CD14-positive monocyte (primary cell): ENCODE data around the gene IL1B. TPM values are rescaled to one million over a fixed set of nuclear protein-coding genes. Genes with fewer than 3 reads are reported as not detected.
A peak's percentile ranks its signal among the peaks of the same experiment; 100 is the strongest.

ENCODE experiments used
- DNase-seq, 3 donors: peaks; one replicate each; pipeline ENCODE4 v3.0.0-alpha.2; 2011 to 2022
- H2AFZ ChIP-seq: 2 replicates; pipeline ENCODE4 v1.6.0; 2012; ENCODE audit warnings: mild to moderate bottlenecking, low read depth, low read length, inconsistent platforms; ENCODE audit not compliant: insufficient read depth, poor library complexity, severe bottlenecking
- H3K27ac ChIP-seq, 2 donors: 1 replicate in 1 of 2; 2 replicates in 1 of 2; pipeline ENCODE4 v1.5.1; 2012 to 2013; ENCODE audit warnings: low read length in 2 of 2, control low read depth in 1 of 2, inconsistent platforms in 1 of 2, low read depth in 1 of 2, mild to moderate bottlenecking in 1 of 2
- H3K27me3 ChIP-seq, 2 donors: one replicate each; pipeline versions ENCODE4 v1.6.0 to v1.6.1; 2011 to 2013; ENCODE audit warnings: low read length in 2 of 2; ENCODE audit not compliant: control insufficient read depth in 2 of 2, insufficient read depth in 2 of 2
- H3K36me3 ChIP-seq, 2 donors: replicated peaks in 1 of 2; 1 replicate in 1 of 2; 2 replicates in 1 of 2; pipeline versions ENCODE4 v1.5.1 to v1.6.1; 2012 to 2013; ENCODE audit warnings: low read length in 2 of 2, control low read depth in 1 of 2, inconsistent platforms in 1 of 2, mild to moderate bottlenecking in 1 of 2; ENCODE audit not compliant: insufficient read depth in 2 of 2, control insufficient read depth in 1 of 2
- H3K4me1 ChIP-seq, 2 donors: 1 replicate in 1 of 2; 2 replicates in 1 of 2; pipeline versions ENCODE4 v1.5.1 to v1.6.1; 2012 to 2013; ENCODE audit warnings: low read length in 2 of 2, control low read depth in 1 of 2, inconsistent platforms in 1 of 2, mild to moderate bottlenecking in 1 of 2, moderate library complexity in 1 of 2; ENCODE audit not compliant: insufficient read depth in 2 of 2, control insufficient read depth in 1 of 2
- H3K4me2 ChIP-seq: replicated peaks from 2 replicates; pipeline ENCODE3; 2012; ENCODE audit warnings: low read length, moderate library complexity, mild to moderate bottlenecking; ENCODE audit not compliant: poor library complexity, severe bottlenecking; ENCODE audit errors: extremely low read depth
- H3K4me3 ChIP-seq, 3 experiments: fragments of 200-600 bp in 1 of 3; sonication (generic) in 1 of 3; replicated peaks in 1 of 3; 1 replicate in 2 of 3; 2 replicates in 1 of 3; pipeline ENCODE4 v1.5.1; 2011 to 2013; ENCODE audit warnings: low read length in 3 of 3, mild to moderate bottlenecking in 3 of 3, control low read depth in 2 of 3, low read depth in 2 of 3, inconsistent platforms in 1 of 3, moderate library complexity in 1 of 3
- H3K79me2 ChIP-seq: 2 replicates; pipeline ENCODE4 v1.6.0; 2012; ENCODE audit warnings: mild to moderate bottlenecking, control low read depth, inconsistent platforms, low read length, moderate library complexity; ENCODE audit not compliant: insufficient read depth
- H3K9ac ChIP-seq: 2 replicates; pipeline ENCODE4 v1.6.0; 2017; ENCODE audit warnings: low read length, mild to moderate bottlenecking; ENCODE audit not compliant: insufficient read depth, poor library complexity, severe bottlenecking
- H3K9me3 ChIP-seq, 2 donors: replicated peaks in 1 of 2; 1 replicate in 1 of 2; 2 replicates in 1 of 2; pipeline versions ENCODE4 v1.5.1 to v1.6.1; 2012 to 2013; ENCODE audit warnings: low read length in 2 of 2, control low read depth in 1 of 2; ENCODE audit not compliant: control insufficient read depth in 1 of 2, insufficient read depth in 1 of 2
- H4K20me1 ChIP-seq: 2 replicates; pipeline ENCODE4 v1.6.0; 2012; ENCODE audit warnings: mild to moderate bottlenecking, low read length, control low read depth, moderate library complexity; ENCODE audit not compliant: insufficient read depth
- H3K27ac Mint-ChIP-seq, 7 donors: one replicate each; pipeline ENCODE4 v1.8.0; 2020; ENCODE audit warnings: mild to moderate bottlenecking in 7 of 7, mixed read lengths in 7 of 7, moderate library complexity in 6 of 7, inconsistent platforms in 2 of 7
- H3K27me3 Mint-ChIP-seq, 3 donors: one replicate each; pipeline ENCODE4 v1.8.0; 2021 to 2022; ENCODE audit warnings: low read depth in 3 of 3, mild to moderate bottlenecking in 3 of 3, mixed read lengths in 3 of 3, moderate library complexity in 3 of 3, inconsistent platforms in 1 of 3
- H3K36me3 Mint-ChIP-seq, 2 donors: one replicate each; pipeline ENCODE4 v1.8.0; 2020; ENCODE audit warnings: mixed read lengths in 2 of 2, inconsistent platforms in 1 of 2, mild to moderate bottlenecking in 1 of 2
- H3K4me1 Mint-ChIP-seq: one replicate; pipeline ENCODE4 v1.8.0; 2020; ENCODE audit warnings: mild to moderate bottlenecking, mixed read lengths
- H3K4me3 Mint-ChIP-seq, 2 donors: one replicate each; pipeline ENCODE4 v1.8.0; 2020; ENCODE audit warnings: mild to moderate bottlenecking in 2 of 2, mixed read lengths in 2 of 2, moderate library complexity in 1 of 2
- H3K9me3 Mint-ChIP-seq, 7 donors: one replicate each; pipeline ENCODE4 v1.8.0; 2020 to 2022; ENCODE audit warnings: mixed read lengths in 7 of 7, mild to moderate bottlenecking in 6 of 7, moderate library complexity in 6 of 7, inconsistent platforms in 2 of 7
- CTCF ChIP-seq: fragments of 200-600 bp; IDR thresholded peaks from one replicate; pipeline ENCODE4 v1.8.0; 2022; ENCODE audit warnings: antibody characterized with exemption, mild to moderate bottlenecking
- WGBS: methylation state at CpG from one replicate; pipeline ENCODE4 v1.1.5; 2013; ENCODE audit warnings: missing lambda C conversion rate; ENCODE audit not compliant: insufficient coverage; 5-methylcytosine and 5-hydroxymethylcytosine counted together
- intact Hi-C, 2 donors: fragments of 100-400 bp; cut with micrococcal nuclease; formaldehyde crosslinking; loops; one replicate each; pipeline versions ENCODE4 v1.15.0 to v1.15.1; 2023
- polyA plus RNA-seq, 3 donors: library from polyadenylated mRNA; depleted of rRNA in 1 of 3; unstranded in 2 of 3; stranded (reverse) in 1 of 3; fragments of 300-500 nt in 2 of 3; fragments of >200 nt in 1 of 3; fragmentation: Illumina TruSeq in 2 of 3; gene quantifications; 1 replicate in 2 of 3; 2 replicates in 1 of 3; pipeline ENCODE4 v1.2.3, GENCODE V29; 2012 to 2021

Gene IL1B
- polyA plus RNA-seq, 3 donors = 65.1 to 1,419 (median 114) TPM

GRCh38 chr2:112835536-112836162 lies 930 bp downstream of the IL1B start:
- Histone ChIP-seq H4K20me1 (peaks cover 59% of the 10 kb centered on the region), H3K4me3 (peak overlapping the region; percentile 40 to 100 (median 91)), H3K4me1 (peaks cover 93 to 94% of the 10 kb centered on the region in 2 donors), H3K36me3 (peaks cover 26 to 46% of the 10 kb centered on the region in 2 donors), H3K27me3 (no peaks in the 10 kb centered on the region), H3K4me2 (peak overlapping the region; percentile 90), H3K9me3 (no peaks in the 10 kb centered on the region), H3K9ac (peak overlapping the region; percentile 69), H3K27ac (peak overlapping the region; percentile 83 to 94), H2AFZ (no peak overlapping the region), H3K79me2 (peaks cover 21% of the 10 kb centered on the region)
- Mint-ChIP-seq H3K36me3 (peaks cover 48 to 54% of the 10 kb centered on the region in 2 donors), H3K4me1 (peaks cover 94% of the 10 kb centered on the region), H3K4me3 (peak overlapping the region; percentile 94 to 98), H3K27me3 (peaks cover 0 to 11% (median 6%) of the 10 kb centered on the region in 3 donors), H3K27ac (peak overlapping the region; percentile 96 to 100 (median 99)), H3K9me3 (peaks cover 0 to 8% (median 0%) of the 10 kb centered on the region in 7 donors)
- no peak for TF ChIP-seq CTCF
- intact Hi-C loops = loop anchor here in 1 of 2 donors (5.0 kb wide), 2 partner anchors 38 to 47 kb away; no protein-coding TSS in a partner anchor
- DNase-seq = peak in 1 of 3 donors; percentile 12
- 0% methylated on average over 1 of the region's 1 CpG for WGBS

GRCh38 chr2:112835061-112835501 lies 1.5 kb downstream of the IL1B start:
- Histone ChIP-seq H3K36me3 (peaks cover 32 to 52% of the 10 kb centered on the region in 2 donors), H3K4me1 (peaks cover 87 to 88% of the 10 kb centered on the region in 2 donors), H4K20me1 (peaks cover 65% of the 10 kb centered on the region), H3K27me3 (no peaks in the 10 kb centered on the region), H3K27ac (peak overlapping the region in 1 of 2 donors; percentile 94), H2AFZ (no peak overlapping the region), H3K9me3 (no peaks in the 10 kb centered on the region), H3K4me2 (peak overlapping the region; percentile 90), H3K9ac (peak overlapping the region; percentile 69), H3K79me2 (peaks cover 21% of the 10 kb centered on the region), H3K4me3 (peak overlapping the region; percentile 40 to 100 (median 91))
- H3K27me3 Mint-ChIP-seq = peaks cover 0 to 9% (median 6%) of the 10 kb centered on the region in 3 donors
- intact Hi-C loops = loop anchor here in 1 of 2 donors (5.0 kb wide), 2 partner anchors 38 to 47 kb away; no protein-coding TSS in a partner anchor
- no peak for TF ChIP-seq CTCF
- peaks cover 54 to 60% of the 10 kb centered on the region in 2 donors for H3K36me3 Mint-ChIP-seq
- H3K4me1 Mint-ChIP-seq = peaks cover 92% of the 10 kb centered on the region
- H3K27ac Mint-ChIP-seq = peak overlapping the region in 4 of 7 donors; percentile 31 to 100 (median 70)
- H3K4me3 Mint-ChIP-seq = peak overlapping the region; percentile 94 to 98
- no CpG with 5 or more reads among the region's 1 CpG for whole genome bisulfite sequencing
- H3K9me3 Mint-ChIP-seq = peaks cover 0 to 8% (median 0%) of the 10 kb centered on the region in 7 donors
- peak in 2 of 3 donors; percentile 24 to 68 for DNase-seq
